Measurements from ENCODE around the gene CDH3.
A peak's percentile ranks its signal among the peaks of the same experiment; 100 is the strongest.

Gene CDH3

DNA sequence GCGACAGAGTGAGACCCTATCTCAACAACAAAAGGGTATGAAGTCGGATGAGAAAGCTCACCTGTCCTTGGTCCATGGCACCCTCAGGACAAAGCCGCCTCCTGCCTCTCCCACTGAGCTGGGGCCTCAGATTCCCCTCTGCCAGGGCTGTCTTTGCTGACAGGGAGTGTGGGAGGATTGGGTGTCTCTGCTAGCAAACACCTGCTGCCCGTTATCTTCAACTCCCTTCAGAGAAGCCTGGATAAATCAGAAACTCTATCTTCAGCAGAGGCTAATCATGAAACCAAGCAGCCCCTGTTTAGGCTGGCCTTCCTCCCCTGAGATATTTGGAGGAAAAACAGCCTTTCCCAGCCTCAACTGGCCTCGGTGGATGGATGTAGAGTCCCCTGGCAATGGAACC lies 55.7 kb downstream of the CDH3 start:
- Mint-ChIP-seq H3K9me3 (no peaks in the 10 kb centered on the region), H3K36me3 (ENCODE audit: low read depth) (no peaks in the 10 kb centered on the region), H3K27ac (no peak overlapping the region), H3K27me3 (ENCODE audit: low read depth) (no peaks in the 10 kb centered on the region), H3K4me1 (peaks cover 6% of the 10 kb centered on the region), H3K4me3 (no peak overlapping the region)
- no peak for TF ChIP-seq CTCF (IDR thresholded peaks at IDR 0.05; ENCODE audit: unreplicated experiment in 3 of 3)

GRCh38 chr16:68704232-68704867 lies 59.2 kb downstream of the CDH3 start:
- no peaks in the 10 kb centered on the region for H3K9me3 Mint-ChIP-seq
- no peak overlapping the region for H3K4me3 Mint-ChIP-seq
- H3K4me1 Mint-ChIP-seq, result peaks cover 12% of the 10 kb centered on the region
- H3K27ac Mint-ChIP-seq, result peak overlapping the region in 2 of 3 experiments; percentile 8 to 16
- TF ChIP-seq CTCF (IDR thresholded peaks at IDR 0.05; ENCODE audit: unreplicated experiment in 3 of 3), result peak; percentile 64 to 72 (median 68)
- H3K36me3 Mint-ChIP-seq (ENCODE audit: low read depth), result no peaks in the 10 kb centered on the region
- peaks cover 6% of the 10 kb centered on the region for H3K27me3 Mint-ChIP-seq (ENCODE audit: low read depth)

DNA sequence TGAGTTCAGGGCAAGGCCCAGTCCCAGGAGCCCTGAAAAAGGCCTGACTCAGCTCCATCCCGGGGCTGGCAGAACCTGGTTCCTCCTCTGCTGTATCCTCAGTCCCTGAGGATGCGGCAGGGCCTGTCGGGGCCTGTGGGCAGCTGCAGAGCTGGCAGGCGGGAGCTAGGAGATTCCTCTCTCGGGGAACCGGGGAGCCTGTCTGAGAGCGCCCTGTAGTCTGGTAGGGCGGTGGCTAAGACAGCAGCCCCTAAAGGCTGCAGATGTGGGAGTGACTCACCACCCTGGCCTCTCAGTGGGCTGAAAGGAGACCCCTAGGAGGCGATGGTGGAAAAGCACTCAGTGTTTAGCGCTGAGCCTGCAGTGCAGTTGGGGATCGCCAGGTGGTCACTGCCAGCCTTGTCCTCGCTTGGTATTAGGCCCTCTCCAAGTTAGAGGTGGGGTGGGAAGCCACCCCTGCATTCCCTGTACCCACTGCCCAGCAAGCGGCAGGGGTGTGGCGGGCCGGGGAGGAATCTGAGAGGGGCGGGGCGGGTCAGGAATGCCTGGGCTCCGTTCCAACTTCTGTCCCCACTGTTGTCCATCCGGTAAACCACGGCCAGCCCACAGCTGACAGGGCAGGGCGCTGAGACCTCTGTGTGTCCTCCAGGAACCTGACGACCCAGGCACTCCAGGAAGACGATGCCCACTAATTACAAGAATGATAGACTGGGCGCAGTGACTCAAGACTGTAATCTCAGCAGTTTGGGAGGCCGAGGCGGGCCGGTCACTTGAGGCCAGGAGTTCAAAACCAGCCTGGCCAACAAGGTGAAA lies 62.4 kb downstream of the CDH3 start:
- Mint-ChIP-seq H3K9me3 (no peaks in the 10 kb centered on the region), H3K36me3 (ENCODE audit: low read depth) (no peaks in the 10 kb centered on the region), H3K27me3 (ENCODE audit: low read depth) (peaks cover 19% of the 10 kb centered on the region), H3K4me3 (no peak overlapping the region), H3K4me1 (peaks cover 14% of the 10 kb centered on the region), H3K27ac (peak overlapping the region in 1 of 3 experiments; percentile 21)
- peak in 1 of 3 experiments; percentile 23 for TF ChIP-seq CTCF (IDR thresholded peaks at IDR 0.05; ENCODE audit: unreplicated experiment in 3 of 3)

- Mint-ChIP-seq H3K27me3 (ENCODE audit: low read depth) (peaks cover 23% of the 10 kb centered on the region), H3K9me3 (no peaks in the 10 kb centered on the region), H3K4me1 (peaks cover 25% of the 10 kb centered on the region), H3K27ac (no peak overlapping the region), H3K36me3 (ENCODE audit: low read depth) (no peaks in the 10 kb centered on the region), H3K4me3 (no peak overlapping the region)
- no peak for TF ChIP-seq CTCF (IDR thresholded peaks at IDR 0.05; ENCODE audit: unreplicated experiment in 3 of 3)
Observed at GRCh38 chr16:68710211-68710610, 65.1 kb downstream of the CDH3 start.

GRCh38 chr16:68711421-68712139 lies 66.5 kb downstream of the CDH3 start:
- Mint-ChIP-seq H3K27me3 (ENCODE audit: low read depth) (peaks cover 26% of the 10 kb centered on the region), H3K36me3 (ENCODE audit: low read depth) (no peaks in the 10 kb centered on the region), H3K4me3 (no peak overlapping the region), H3K9me3 (no peaks in the 10 kb centered on the region), H3K27ac (no peak overlapping the region), H3K4me1 (peaks cover 24% of the 10 kb centered on the region)
- no peak for TF ChIP-seq CTCF (IDR thresholded peaks at IDR 0.05; ENCODE audit: unreplicated experiment in 3 of 3)
